Measurements from ENCODE around the gene JARID2. TPM values are rescaled to one million over a fixed set of nuclear protein-coding genes. Genes with fewer than 3 reads are reported as not detected.

The JARID2 gene
- total RNA-seq, 1 donor from 2014 or later, result 24.2 TPM

DNA sequence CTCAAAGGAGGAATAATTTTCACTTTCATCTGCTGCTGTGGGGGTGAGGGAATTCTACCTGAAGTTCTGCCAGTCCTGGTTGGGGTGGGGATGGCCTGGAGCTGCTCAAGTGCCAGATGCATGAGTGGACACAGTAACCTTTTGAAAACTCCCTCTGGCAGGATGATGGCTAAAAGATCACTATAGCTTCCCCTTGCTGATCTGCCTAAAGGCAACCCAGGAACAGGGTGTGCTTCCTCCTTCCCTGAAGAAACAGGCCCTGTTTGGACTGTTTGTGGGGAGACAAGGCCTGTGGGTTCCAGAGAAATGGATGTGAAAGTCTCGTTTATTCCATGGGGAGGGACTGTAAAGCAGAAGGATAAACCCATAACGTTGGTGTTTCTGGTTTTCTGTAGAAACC is 240.1 kb downstream of the JARID2 start:
- no peaks in the 10 kb centered on the region for H3K27me3 Mint-ChIP-seq (ENCODE audit: low read depth, unreplicated experiment)
- H3K27ac Mint-ChIP-seq (ENCODE audit: unreplicated experiment), result no peak overlapping the region
- no peak overlapping the region for H3K27ac ChIP-seq (ENCODE audit: low read depth, low read length)
- H3K27me3 ChIP-seq (ENCODE audit: insufficient read depth, low read length), result no peaks in the 10 kb centered on the region
- DNase-seq (ENCODE audit: low read depth), result no peak
- H3K36me3 Mint-ChIP-seq (ENCODE audit: low read depth, unreplicated experiment), result peaks cover 23% of the 10 kb centered on the region
- no peak overlapping the region for H2AFZ ChIP-seq (ENCODE audit: low read depth, low read length)
- no peak overlapping the region for H3K4me3 ChIP-seq (ENCODE audit: insufficient read depth, low read depth, low read length)
- H3K4me3 Mint-ChIP-seq (ENCODE audit: unreplicated experiment), result no peak overlapping the region
- FAIRE-seq, result no peak
- no peak overlapping the region for H3K4me2 ChIP-seq (ENCODE audit: low read length)
- H3K9me3 ChIP-seq (ENCODE audit: insufficient read depth, low read depth, low read length), result no peaks in the 10 kb centered on the region
- no peaks in the 10 kb centered on the region for H3K4me1 ChIP-seq (ENCODE audit: insufficient read depth, low read length)
- peaks cover 5% of the 10 kb centered on the region for H3K36me3 ChIP-seq (ENCODE audit: insufficient read depth, low read length)
- H3K9me3 Mint-ChIP-seq (ENCODE audit: unreplicated experiment), result no peaks in the 10 kb centered on the region
- peaks cover 33% of the 10 kb centered on the region for H3K79me2 ChIP-seq (ENCODE audit: insufficient read depth, low read length)
- peaks cover 69% of the 10 kb centered on the region for H4K20me1 ChIP-seq (ENCODE audit: insufficient read depth, low read length)
- no peak overlapping the region for H3K9ac ChIP-seq (ENCODE audit: low read length)
- TF ChIP-seq, protein P1, sequence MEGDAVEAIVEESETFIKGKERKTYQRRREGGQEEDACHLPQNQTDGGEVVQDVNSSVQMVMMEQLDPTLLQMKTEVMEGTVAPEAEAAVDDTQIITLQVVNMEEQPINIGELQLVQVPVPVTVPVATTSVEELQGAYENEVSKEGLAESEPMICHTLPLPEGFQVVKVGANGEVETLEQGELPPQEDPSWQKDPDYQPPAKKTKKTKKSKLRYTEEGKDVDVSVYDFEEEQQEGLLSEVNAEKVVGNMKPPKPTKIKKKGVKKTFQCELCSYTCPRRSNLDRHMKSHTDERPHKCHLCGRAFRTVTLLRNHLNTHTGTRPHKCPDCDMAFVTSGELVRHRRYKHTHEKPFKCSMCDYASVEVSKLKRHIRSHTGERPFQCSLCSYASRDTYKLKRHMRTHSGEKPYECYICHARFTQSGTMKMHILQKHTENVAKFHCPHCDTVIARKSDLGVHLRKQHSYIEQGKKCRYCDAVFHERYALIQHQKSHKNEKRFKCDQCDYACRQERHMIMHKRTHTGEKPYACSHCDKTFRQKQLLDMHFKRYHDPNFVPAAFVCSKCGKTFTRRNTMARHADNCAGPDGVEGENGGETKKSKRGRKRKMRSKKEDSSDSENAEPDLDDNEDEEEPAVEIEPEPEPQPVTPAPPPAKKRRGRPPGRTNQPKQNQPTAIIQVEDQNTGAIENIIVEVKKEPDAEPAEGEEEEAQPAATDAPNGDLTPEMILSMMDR (IDR thresholded peaks at IDR 0.05; ENCODE audit: insufficient read depth, low read depth, low read length), result no peak
- TF ChIP-seq EZH2 (IDR thresholded peaks at IDR 0.05; ENCODE audit: insufficient read depth, low read length), result no peak
- H3K4me1 Mint-ChIP-seq (ENCODE audit: low read depth, unreplicated experiment), result peaks cover 5% of the 10 kb centered on the region

DNA sequence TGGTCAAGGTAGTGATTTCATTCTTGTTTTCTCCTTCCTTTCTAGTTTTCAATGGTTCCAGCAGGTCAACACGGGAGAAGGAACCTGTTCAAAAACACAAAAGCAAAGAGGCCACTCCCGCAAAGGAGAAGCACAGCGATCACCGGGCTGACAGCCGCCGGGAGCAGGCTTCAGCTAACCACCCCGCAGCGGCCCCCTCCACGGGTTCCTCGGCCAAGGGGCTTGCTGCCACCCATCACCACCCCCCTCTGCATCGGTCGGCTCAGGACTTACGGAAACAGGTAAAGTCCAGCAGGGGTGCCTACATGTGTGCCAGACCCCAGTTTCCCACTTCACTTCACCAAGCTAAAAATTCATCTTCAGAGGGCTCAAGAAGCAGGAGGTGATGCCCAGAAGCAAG is 241.4 kb downstream of the JARID2 start:
- no peak overlapping the region for H2AFZ ChIP-seq (ENCODE audit: low read depth, low read length)
- peaks cover 26% of the 10 kb centered on the region for H3K79me2 ChIP-seq (ENCODE audit: insufficient read depth, low read length)
- peaks cover 65% of the 10 kb centered on the region for H4K20me1 ChIP-seq (ENCODE audit: insufficient read depth, low read length)
- H3K27ac ChIP-seq (ENCODE audit: low read depth, low read length), result no peak overlapping the region
- Mint-ChIP-seq H3K4me1 (ENCODE audit: low read depth, unreplicated experiment) (peaks cover 14% of the 10 kb centered on the region), H3K36me3 (ENCODE audit: low read depth, unreplicated experiment) (peaks cover 23% of the 10 kb centered on the region), H3K9me3 (ENCODE audit: unreplicated experiment) (no peaks in the 10 kb centered on the region), H3K4me3 (ENCODE audit: unreplicated experiment) (no peak overlapping the region), H3K27me3 (ENCODE audit: low read depth, unreplicated experiment) (no peaks in the 10 kb centered on the region), H3K27ac (ENCODE audit: unreplicated experiment) (no peak overlapping the region)
- no peaks in the 10 kb centered on the region for H3K27me3 ChIP-seq (ENCODE audit: insufficient read depth, low read length)
- no peak overlapping the region for H3K4me2 ChIP-seq (ENCODE audit: low read length)
- no peaks in the 10 kb centered on the region for H3K4me1 ChIP-seq (ENCODE audit: insufficient read depth, low read length)
- peaks cover 5% of the 10 kb centered on the region for H3K36me3 ChIP-seq (ENCODE audit: insufficient read depth, low read length)
- no peaks in the 10 kb centered on the region for H3K9me3 ChIP-seq (ENCODE audit: insufficient read depth, low read depth, low read length)
- H3K4me3 ChIP-seq (ENCODE audit: insufficient read depth, low read depth, low read length), result no peak overlapping the region
- FAIRE-seq, result no peak
- no peak for TF ChIP-seq EZH2 (IDR thresholded peaks at IDR 0.05; ENCODE audit: insufficient read depth, low read length)
- TF ChIP-seq, protein P1 (IDR thresholded peaks at IDR 0.05; ENCODE audit: insufficient read depth, low read depth, low read length), result no peak
- no peak overlapping the region for H3K9ac ChIP-seq (ENCODE audit: low read length)
- no peak for DNase-seq (ENCODE audit: low read depth)

DNA sequence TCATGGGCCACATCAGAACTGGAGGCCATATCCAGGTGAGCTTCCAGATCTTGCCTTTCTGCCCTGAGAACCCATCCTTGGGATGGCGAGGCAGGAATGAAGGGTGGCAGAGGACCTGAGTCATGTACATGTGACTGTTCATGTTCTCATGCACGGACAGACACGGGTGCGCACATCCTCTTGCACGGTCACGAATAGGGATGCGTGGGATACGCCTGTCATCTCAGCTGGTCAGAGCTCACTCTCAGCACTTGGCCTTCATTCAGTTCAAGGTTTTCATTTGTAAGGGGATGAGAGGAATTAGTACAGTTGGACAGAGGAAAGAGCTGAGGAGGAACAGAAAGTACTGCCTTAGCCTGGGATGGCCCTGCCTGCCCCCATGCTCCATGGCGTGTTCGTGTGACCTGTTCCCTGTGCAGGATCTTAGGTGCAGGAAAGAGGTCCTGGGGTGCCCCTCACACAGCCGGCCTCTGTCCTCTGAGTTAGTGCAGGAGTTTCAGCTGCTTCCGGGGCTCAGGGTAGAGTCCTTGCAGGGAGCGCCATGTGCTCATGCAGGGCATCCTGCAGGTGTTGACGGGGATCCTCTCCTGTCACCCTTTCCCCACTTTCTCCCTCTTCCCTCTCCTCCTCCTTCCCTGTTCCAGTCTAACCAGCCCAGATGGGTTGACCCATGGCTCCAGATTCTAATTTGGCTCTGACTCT is 243.5 kb downstream of the JARID2 start:
- Histone ChIP-seq H3K27me3 (ENCODE audit: insufficient read depth, low read length) (no peaks in the 10 kb centered on the region), H3K9me3 (ENCODE audit: insufficient read depth, low read depth, low read length) (no peaks in the 10 kb centered on the region), H3K4me1 (ENCODE audit: insufficient read depth, low read length) (no peaks in the 10 kb centered on the region), H4K20me1 (ENCODE audit: insufficient read depth, low read length) (peaks cover 65% of the 10 kb centered on the region), H3K36me3 (ENCODE audit: insufficient read depth, low read length) (peaks cover 5% of the 10 kb centered on the region), H2AFZ (ENCODE audit: low read depth, low read length) (no peak overlapping the region), H3K4me2 (ENCODE audit: low read length) (no peak overlapping the region), H3K79me2 (ENCODE audit: insufficient read depth, low read length) (peaks cover 13% of the 10 kb centered on the region), H3K9ac (ENCODE audit: low read length) (no peak overlapping the region), H3K4me3 (ENCODE audit: insufficient read depth, low read depth, low read length) (no peak overlapping the region), H3K27ac (ENCODE audit: low read depth, low read length) (no peak overlapping the region)
- H3K4me3 Mint-ChIP-seq (ENCODE audit: unreplicated experiment), result no peak overlapping the region
- no peak overlapping the region for H3K27ac Mint-ChIP-seq (ENCODE audit: unreplicated experiment)
- DNase-seq (ENCODE audit: low read depth) (no peak), FAIRE-seq (no peak)
- no peaks in the 10 kb centered on the region for H3K9me3 Mint-ChIP-seq (ENCODE audit: unreplicated experiment)
- TF ChIP-seq EZH2 (IDR thresholded peaks at IDR 0.05; ENCODE audit: insufficient read depth, low read length), result no peak
- TF ChIP-seq, protein P1 (IDR thresholded peaks at IDR 0.05; ENCODE audit: insufficient read depth, low read depth, low read length), result no peak
- peaks cover 23% of the 10 kb centered on the region for H3K36me3 Mint-ChIP-seq (ENCODE audit: low read depth, unreplicated experiment)
- no peaks in the 10 kb centered on the region for H3K27me3 Mint-ChIP-seq (ENCODE audit: low read depth, unreplicated experiment)
- H3K4me1 Mint-ChIP-seq (ENCODE audit: low read depth, unreplicated experiment), result peaks cover 21% of the 10 kb centered on the region
